SK-N-DZ (cell line): ENCODE results near the gene OR2T27.
A peak's percentile ranks its signal among the peaks of the same experiment; 100 is the strongest.
"Not testable (repeated sequence)": the region's sequence is repeated elsewhere in the genome, so short reads cannot be mapped to it uniquely, and the experiment has no call there.

ENCODE experiments used
- DNase-seq: peaks from one replicate; pipeline ENCODE4 v3.0.0-alpha.2; 2015; ENCODE audit warnings: low spot score

Gene OR2T27

DNA sequence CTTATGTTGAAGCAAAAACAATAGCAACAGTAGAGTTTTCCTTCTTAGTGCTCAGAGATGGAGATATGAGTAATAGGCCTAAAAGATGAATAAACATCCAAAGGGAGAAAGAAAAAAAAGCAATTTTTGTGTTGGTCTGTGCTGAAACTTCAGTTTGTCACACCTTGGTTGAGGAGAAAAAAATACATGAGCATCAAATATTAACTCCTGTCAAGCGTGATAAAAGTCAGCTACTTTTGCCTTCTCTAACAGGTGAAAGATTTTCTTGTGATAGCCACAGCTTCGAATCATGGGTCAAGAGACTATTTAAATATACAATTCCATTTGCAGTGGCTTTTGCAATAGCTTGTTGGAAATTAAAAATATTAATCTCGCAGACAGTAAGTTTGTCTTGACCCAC lies 14.4 kb downstream of the OR2T27 start:
- not testable (repeated sequence) for DNase-seq

DNA sequence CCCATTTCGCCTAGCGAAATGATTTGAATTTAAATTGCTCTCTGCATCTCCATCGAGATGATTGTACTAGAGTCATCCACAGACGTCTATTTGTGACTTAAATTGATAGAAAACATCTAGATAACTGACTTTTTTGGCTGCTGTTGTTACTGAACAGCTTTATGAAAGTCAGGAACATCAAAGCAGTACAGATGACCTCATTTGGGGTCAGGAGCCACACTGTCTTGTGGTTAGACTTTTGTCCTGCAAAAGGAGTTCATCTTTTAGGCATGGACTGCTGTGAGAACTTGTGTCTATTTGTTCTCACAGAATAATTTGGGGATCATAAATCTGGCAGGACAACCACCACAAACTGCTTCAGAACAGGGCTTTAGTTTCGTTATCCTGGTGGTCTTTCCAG lies 15.7 kb downstream of the OR2T27 start:
- not testable (repeated sequence) for DNase-seq

DNA sequence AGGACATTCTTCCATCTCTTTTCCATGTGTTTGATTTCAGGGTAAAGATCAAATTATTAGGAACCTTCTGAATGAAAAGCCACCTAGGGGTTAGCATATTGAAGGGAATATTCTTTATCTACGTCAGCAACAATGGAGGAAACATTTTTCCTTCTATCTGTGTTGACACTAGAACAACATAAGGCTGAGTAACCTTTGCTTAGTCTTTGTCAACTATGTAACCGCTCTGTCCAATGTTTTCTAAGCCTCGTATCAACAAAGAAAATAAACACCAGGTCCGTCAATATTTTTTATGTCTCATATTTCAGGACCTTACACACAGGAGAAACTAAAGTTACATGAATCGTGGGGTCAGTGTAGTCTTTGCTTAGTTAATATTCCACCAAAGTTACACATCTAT lies 18.7 kb downstream of the OR2T27 start:
- not testable (repeated sequence) for DNase-seq

DNA sequence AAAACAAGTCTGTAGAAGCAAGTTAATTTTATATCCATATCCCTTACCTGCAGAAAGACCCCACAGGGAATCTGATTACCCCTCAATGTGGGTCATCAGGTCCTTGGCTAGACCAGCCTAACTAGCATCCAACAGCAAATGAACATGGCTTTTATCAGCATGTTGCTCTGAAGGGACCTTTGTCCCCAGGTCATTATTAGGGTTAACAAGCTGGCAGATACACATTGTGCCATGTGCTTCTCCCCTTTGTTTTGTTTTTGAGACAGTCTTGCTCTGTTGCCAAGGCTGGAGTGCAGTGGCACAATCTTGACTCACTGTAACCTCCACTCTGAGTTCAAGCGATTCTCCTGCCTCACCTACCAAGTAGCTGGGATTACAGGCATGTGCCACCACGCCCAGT lies 20.3 kb downstream of the OR2T27 start, which contains the start of gene OR2T11:
Gene OR2T11, minus strand, starts transcription at position 101 of the 400 bp plus-strand sequence. CDS start 7,963 bp downstream, outside the sequence.
- DNase-seq: not testable (repeated sequence)

DNA sequence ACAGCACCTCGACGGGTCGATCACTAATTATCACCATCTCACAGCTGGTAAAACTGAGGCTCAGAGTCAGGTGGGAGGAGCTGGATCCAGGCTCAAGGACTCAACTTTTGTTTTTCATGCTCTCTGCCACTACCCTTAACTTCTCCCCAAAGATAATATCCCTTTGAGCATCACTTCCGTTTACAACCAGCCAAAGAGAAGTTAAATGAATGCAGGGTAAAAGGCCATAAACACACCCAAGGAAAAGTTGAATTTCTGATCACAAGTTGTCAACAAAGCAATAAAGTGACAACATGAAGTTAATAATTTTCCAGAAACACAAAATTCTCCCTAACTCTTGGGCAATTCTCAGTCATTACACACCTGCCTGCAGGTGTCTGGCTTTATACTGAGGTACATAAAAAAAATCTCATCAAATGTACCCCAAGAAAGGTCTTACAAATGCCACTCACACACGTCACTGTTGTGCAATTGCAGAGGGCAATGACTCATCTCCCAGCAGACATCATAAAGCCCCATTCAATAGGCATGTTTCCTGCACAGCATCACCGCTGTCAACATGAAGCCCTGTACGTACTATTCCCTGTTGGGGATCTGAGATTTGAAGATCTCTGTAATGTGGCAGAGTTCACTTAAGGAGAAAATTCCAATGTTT lies 23.8 kb downstream of the OR2T27 start:
- no peak for DNase-seq

DNA sequence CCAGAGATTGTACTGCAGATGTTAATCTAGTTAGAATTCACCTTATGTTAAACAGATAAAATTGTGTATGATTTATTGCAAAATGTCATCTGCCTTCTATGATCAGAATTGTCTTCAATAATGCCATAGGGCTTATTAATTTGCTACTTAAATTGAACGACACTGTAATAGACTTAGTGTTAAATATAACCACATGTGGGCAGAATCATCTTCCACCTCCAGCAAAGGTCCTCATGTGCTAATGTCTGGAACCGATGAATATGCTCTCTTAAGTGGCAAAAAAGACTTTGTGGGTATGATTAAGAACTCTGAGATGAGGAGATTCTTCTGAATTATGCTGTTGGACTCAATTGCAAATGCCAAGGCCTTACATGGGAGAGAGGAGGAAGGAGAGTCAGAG lies 24.8 kb downstream of the OR2T27 start:
- no peak for DNase-seq

DNA sequence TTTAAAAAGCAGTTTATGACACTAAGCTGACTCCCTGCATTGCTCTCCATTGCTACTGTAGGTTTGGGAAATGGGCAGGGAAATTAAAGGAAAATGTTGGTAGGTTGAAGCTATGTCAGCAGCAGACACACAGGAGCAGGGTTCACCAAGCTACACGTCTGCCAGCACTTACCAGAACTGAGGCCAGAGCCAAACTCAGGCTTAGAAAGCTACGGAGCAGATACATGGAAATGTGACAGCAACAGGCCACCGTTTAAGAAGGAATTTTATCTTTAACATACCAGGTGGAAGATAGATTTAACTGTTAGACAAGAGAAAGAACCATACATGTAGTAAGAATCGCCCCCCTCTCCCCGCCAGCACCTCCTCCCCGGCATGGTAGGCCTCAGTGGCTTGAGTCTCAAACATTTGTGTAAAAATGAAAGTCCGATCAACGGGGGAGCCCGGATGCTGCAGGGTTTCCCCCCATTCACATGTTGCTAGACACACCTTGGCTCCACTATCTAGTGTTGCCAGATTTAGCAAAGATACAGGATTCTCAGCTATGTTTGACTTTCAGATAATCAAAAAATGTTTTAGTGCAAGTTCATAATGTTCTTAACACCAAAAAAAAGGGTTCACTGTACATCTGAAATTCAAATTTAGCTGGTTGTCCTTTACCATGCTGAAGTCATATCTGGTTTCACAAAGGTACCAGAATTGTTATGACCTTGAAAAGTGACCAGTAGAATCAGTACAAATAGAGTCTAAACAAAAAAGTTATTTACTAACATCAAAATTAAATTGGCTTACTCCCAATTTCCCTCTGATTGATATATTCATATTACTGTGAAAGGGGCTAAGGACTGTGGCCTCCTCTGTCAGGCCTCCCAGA lies 27.1 kb downstream of the OR2T27 start:
- DNase-seq: no peak

DNA sequence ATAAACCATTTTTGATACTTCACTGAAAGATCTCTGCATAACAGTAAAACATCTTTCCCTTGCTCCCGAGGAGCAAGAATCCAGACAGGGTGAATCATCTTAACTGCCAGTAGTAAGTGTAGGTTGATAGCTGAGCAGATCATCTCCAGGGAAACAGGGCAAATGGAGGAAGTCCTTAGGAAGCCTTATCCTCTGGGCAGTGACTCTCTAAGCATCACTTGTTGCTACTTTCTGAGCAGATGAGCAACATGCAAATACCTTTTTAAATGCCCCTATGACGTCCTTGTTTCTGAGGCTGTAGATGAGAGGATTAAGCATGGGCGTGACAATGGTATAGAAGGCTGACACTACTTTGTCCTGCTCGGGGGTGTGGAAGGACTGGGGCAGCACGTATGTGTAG lies 29.4 kb downstream of the OR2T27 start:
- DNase-seq: no peak

DNA sequence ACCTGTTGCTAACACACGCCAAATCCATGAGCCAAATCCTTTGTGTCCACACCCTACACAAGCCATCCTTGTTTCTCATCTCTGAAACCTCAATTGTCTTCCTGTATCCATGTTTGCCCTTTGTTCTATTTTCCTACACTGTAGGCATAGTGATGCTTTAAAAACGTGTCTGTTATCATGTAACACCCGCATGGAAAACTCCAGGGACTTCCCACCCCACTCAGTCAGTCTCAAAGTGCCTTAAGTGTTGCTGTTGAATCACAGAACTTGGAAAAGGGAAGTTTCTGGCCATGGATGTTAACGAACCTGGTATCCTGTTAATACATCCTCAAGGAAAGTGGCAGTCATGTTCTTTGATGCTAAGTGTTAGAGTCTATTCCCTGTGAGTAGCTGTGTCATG lies 30.2 kb downstream of the OR2T27 start:
- DNase-seq: no peak

DNA sequence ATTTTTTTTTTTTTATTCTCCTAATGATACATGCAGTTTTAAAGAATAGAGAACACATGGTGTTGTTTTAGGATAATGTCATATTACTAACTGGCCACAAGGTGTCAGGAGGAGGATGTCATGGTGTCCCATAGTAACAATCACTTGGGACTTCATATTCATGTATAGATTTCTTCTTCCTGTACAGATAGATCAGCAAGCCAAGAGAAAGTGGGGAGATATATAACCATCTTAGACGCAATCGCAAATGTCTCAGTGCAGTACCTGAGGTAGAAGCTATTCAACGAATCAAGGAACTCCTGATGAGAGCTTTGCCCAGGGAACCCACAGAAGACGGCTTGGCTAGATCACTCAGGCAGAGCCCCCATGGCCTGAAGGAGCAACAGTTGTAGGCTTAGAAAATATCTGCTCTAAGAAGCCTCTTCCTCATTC lies 32.7 kb downstream of the OR2T27 start:
- peak; percentile 16 for DNase-seq

DNA sequence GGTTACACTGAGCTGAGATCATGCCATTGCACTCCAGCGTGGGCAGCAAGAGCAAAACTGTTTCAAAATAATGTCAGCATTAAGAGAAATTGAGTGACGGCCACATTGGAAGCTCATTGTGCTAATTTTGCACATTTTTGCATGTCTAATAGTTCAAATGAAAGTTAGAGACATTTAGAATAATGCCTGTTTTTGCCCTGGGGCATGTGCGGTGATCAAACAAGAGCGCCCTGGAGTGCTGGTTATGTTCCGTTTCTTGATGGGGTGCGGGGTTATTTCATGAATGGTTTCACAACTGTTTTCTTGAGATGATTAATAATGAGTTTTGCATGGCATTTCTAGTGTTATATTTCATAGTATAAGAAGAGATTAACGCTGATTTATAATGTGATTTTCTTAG lies 33.6 kb downstream of the OR2T27 start:
- no peak for DNase-seq

DNA sequence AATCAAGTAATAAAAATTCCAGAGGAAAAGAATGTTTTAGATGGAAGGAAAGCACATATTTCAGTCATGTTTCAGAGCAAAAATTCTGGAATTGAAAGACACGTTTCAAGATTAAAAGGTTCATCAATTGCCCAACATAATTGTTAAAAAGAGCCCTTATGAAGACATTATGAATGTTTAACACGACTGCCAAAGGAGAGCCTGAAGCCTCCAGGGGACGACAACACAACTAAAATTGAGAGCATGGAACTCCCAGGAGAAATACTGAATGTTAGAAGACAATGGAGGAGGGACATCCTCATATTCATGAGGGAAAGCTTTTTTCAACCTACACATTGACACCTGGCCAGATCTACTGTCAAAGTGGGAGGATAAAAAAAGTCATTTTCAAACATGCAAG lies 36.5 kb downstream of the OR2T27 start:
- peak; percentile 32 for DNase-seq

DNA sequence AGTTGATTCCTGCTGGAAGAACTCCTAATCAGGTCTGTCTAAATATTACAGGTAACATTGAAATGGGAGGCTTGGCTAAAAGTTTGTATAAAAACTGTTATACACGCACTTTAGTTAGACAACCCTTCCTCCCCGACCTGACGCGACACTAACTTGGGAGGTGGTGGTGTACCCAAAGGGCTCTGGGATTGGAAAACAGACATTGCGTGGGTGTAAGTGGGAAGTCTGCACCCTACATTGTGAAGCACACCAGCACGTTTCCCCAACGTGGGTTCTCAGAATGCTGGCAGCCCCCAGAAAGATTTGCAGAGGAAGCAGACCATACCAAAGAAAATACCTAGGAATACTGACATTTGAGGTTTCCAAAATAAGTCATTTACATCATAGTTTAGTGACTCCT lies 37.2 kb downstream of the OR2T27 start:
- no peak for DNase-seq

DNA sequence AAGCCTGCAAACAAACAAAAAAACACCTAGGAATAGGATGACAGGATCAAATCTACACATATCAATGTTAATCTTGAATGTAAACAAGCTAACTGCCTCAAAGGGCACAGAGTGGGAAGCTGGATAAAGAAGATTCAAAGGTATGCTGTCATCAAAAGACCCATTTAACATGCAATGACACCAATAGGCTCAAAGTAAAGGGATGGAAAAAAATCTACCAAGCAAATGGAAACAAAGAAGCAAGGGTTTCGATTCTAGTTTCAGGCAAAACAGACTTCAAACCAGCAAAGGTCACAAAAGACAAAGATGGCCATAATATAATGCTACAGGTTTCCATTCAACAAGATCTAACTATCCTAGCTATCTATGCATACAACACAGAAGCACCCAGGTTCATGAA lies 41.6 kb downstream of the OR2T27 start:
- DNase-seq: no peak

DNA sequence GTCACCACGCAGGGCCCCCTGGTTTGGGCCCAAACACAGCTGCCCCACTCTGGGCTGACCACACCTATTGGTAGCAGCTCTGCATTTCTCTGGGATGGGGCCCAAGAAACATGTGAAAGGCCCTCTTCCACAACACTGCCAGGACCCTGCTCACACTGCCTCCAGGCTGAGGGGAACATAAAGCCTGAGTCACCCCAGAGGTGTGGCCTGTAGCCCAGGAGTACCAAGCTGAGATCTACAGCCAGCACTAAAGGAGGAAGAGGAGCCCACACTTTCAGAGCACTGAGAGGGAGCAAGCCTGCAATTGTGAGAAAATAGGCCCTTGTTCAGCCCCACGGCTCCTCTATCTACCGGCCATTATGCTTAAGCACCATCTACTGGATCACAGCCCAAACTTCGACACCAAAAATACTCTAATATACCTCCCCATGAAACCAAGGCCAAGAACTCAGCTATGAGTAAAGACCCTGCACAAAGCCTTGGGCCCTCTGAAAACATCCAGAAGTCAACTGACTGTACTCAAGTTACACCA lies 43.4 kb downstream of the OR2T27 start:
- DNase-seq: no peak

DNA sequence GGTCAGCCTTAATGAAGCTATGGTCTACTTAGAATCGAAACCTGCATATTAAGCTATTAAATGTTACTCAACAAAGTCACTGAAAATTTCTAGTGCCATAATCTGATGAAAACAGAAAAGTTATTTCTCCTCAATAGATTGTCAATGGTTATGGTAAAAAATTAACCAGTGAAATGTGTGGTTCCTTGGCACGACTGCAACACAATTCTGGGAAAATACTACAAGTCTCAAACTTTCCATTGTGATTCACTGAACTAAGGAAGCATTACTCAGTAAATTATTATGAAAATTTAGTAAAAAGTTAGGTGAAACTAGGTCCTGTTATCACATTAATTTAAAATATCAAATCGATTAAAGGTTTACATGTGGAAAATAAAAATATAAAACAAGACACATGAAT lies 45.0 kb downstream of the OR2T27 start:
- no peak for DNase-seq
